Trophoblast cell (in vitro differentiated cells and primary cell): ENCODE results near the gene PGM3.

ENCODE experiments used
- DNase-seq, 2 donors: peaks; one replicate each; pipeline ENCODE4 v3.0.0-alpha.2; 2016
- H2AFZ ChIP-seq: 2 replicates; pipeline ENCODE4 v1.6.1; 2013; ENCODE audit warnings: low read length, moderate library complexity, mild to moderate bottlenecking; ENCODE audit not compliant: insufficient read depth, poor library complexity
- H2AK5ac ChIP-seq: 2 replicates; pipeline ENCODE4 v1.6.1; 2013; ENCODE audit warnings: mild to moderate bottlenecking, low read length
- H2BK120ac ChIP-seq: 2 replicates; pipeline ENCODE4 v1.6.1; 2013; ENCODE audit warnings: low read length, mild to moderate bottlenecking, moderate library complexity; ENCODE audit not compliant: insufficient read depth, poor library complexity
- H2BK12ac ChIP-seq: 2 replicates; pipeline ENCODE4 v1.6.1; 2013; ENCODE audit warnings: mild to moderate bottlenecking, low read length, moderate library complexity
- H2BK5ac ChIP-seq: 2 replicates; pipeline ENCODE4 v1.6.1; 2013; ENCODE audit warnings: low read length, low read depth, moderate library complexity, mild to moderate bottlenecking; ENCODE audit not compliant: poor library complexity
- H3K14ac ChIP-seq: 2 replicates; pipeline ENCODE4 v1.6.1; 2013; ENCODE audit warnings: mild to moderate bottlenecking, low read length
- H3K18ac ChIP-seq: 2 replicates; pipeline ENCODE4 v1.6.1; 2013; ENCODE audit warnings: mild to moderate bottlenecking, low read length
- H3K23ac ChIP-seq: 2 replicates; pipeline ENCODE4 v1.6.1; 2013; ENCODE audit warnings: low read length
- H3K27ac ChIP-seq: 2 replicates; pipeline ENCODE4 v1.5.1; 2013; ENCODE audit warnings: low read depth, mild to moderate bottlenecking, inconsistent platforms, low read length, moderate library complexity
- H3K27me3 ChIP-seq: 2 replicates; pipeline ENCODE4 v1.6.1; 2013; ENCODE audit warnings: inconsistent platforms, mild to moderate bottlenecking, low read length, moderate library complexity; ENCODE audit not compliant: insufficient read depth
- H3K36me3 ChIP-seq, 2 experiments: 1 replicate in 1 of 2; 2 replicates in 1 of 2; pipeline ENCODE4 v1.6.1; 2013; ENCODE audit warnings: low read length in 2 of 2, mild to moderate bottlenecking in 2 of 2, moderate library complexity in 1 of 2; ENCODE audit not compliant: insufficient read depth in 2 of 2, control insufficient read depth in 1 of 2
- H3K4ac ChIP-seq: 2 replicates; pipeline ENCODE4 v1.6.1; 2013; ENCODE audit warnings: low read depth, mild to moderate bottlenecking, low read length, moderate library complexity
- H3K4me1 ChIP-seq, 2 experiments: 1 replicate in 1 of 2; 2 replicates in 1 of 2; pipeline ENCODE4 v1.6.1; 2013; ENCODE audit warnings: low read length in 2 of 2, mild to moderate bottlenecking in 2 of 2, moderate library complexity in 1 of 2; ENCODE audit not compliant: insufficient read depth in 2 of 2, control insufficient read depth in 1 of 2
- H3K4me2 ChIP-seq: 2 replicates; pipeline ENCODE4 v1.6.1; 2013; ENCODE audit warnings: inconsistent platforms, mild to moderate bottlenecking, low read length, moderate library complexity
- H3K4me3 ChIP-seq: 2 replicates; pipeline ENCODE4 v1.5.1; 2013; ENCODE audit warnings: mild to moderate bottlenecking, low read depth, low read length, inconsistent platforms
- H3K79me1 ChIP-seq: one replicate; pipeline ENCODE4 v1.6.1; 2013; ENCODE audit warnings: low read length
- H3K79me2 ChIP-seq: 2 replicates; pipeline ENCODE4 v1.6.1; 2013; ENCODE audit warnings: low read length, mild to moderate bottlenecking; ENCODE audit not compliant: control insufficient read depth, insufficient read depth, poor library complexity
- H3K9ac ChIP-seq: 2 replicates; pipeline ENCODE4 v1.6.1; 2013; ENCODE audit warnings: mild to moderate bottlenecking, low read length
- H3K9me3 ChIP-seq: 2 replicates; pipeline ENCODE4 v1.6.1; 2013; ENCODE audit warnings: low read depth, mild to moderate bottlenecking, control low read depth, inconsistent platforms, low read length; ENCODE audit not compliant: insufficient read depth
- H4K12ac ChIP-seq: 2 replicates; pipeline ENCODE4 v1.6.1; 2013; ENCODE audit warnings: low read depth, mild to moderate bottlenecking, low read length, moderate library complexity
- H4K8ac ChIP-seq: 2 replicates; pipeline ENCODE4 v1.6.1; 2013; ENCODE audit warnings: low read depth, mild to moderate bottlenecking, low read length, moderate library complexity
- H4K91ac ChIP-seq: one replicate; pipeline ENCODE4 v1.6.1; 2013; ENCODE audit warnings: low read depth, mild to moderate bottlenecking, low read length, moderate library complexity
- WGBS: extraction: QIAGEN DNeasy Blood & Tissue Kit; methylation state at CpG from one replicate; pipeline ENCODE4 v1.1.7; 2013; ENCODE audit warnings: missing lambda C conversion rate; ENCODE audit not compliant: insufficient read length, insufficient coverage; ENCODE audit errors: extremely low coverage; 5-methylcytosine and 5-hydroxymethylcytosine counted together

PGM3 gene

DNA sequence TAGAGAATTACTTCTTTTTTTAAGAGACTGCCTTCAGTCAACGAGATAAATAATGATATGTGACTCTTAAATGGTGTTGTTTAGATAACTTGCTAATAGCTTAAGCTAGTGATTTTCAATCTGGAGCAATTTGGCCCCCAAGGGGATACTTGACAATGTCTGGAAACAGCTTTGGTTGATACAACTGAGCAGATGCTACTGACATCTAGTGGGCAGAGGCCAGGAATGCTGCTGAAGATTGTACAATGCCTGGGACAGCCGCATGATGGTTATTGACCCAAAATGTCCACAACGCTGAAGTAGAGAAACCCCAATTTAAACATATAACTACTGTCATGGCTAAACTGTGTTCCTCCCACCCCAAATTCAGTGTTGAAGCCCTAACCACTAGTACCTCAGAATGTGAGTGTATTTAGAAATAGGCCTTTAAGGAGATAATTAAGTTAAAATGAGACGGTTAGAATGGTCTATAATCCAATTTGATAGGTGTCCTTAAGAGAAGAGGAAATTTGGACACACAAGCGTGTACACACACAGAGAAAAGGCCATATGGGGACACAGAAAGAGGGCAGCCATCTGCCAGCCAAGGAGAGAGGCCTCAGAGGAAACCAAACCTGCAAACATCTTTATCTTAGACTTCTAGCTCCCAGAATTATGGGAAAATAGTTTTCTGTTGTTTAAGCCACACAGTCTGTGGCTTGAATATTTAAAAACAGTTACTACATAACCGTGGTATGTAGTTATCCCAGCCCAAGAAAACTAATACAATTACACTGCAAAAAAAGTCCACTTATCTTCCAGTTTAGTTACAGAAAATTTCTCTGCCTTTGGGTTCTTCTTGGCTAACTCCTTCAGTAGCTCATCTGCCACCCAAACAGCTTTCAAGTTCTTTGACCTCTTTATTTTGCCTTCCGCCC is 22.3 kb upstream of the PGM3 start:
- Histone ChIP-seq H2AFZ (no peak overlapping the region), H3K9ac (no peak overlapping the region), H3K4me1 (no peaks in the 10 kb centered on the region), H3K36me3 (no peaks in the 10 kb centered on the region), H3K79me1 (no peaks in the 10 kb centered on the region), H3K4me2 (no peak overlapping the region), H2BK5ac (no peak overlapping the region), H3K23ac (no peak overlapping the region), H3K9me3 (no peaks in the 10 kb centered on the region), H3K4ac (no peak overlapping the region), H4K91ac (no peak overlapping the region), H3K14ac (no peak overlapping the region), H2BK12ac (no peak overlapping the region), H3K79me2 (no peaks in the 10 kb centered on the region), H2BK120ac (no peak overlapping the region), H3K4me3 (no peak overlapping the region), H2AK5ac (no peak overlapping the region), H3K27me3 (no peaks in the 10 kb centered on the region), H3K18ac (no peak overlapping the region), H4K12ac (no peak overlapping the region), H3K27ac (no peak overlapping the region), H4K8ac (no peak overlapping the region)
- DNase-seq, result peak; percentile 50 to 76
- no CpG with 5 or more reads among the region's 7 CpGs for WGBS

DNA sequence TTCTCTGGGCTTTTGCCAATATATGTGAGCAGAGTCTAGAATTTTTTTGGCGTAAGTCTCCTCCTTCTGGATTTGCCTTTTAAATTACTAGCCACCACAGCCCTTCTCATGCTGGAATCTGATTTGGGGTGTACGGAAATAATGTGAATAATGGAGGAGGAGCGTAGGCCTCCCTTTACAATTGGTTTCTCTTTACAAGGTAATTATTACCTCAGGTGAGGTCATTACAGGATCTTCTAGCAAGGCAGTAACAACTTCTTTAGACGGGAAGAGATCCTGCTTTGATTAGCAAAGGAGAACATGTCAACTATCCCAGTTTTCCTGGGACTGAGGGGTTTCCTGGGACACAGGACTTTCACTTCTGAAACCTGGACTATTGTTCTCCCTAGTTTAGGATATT is 9.0 kb upstream of the PGM3 start:
- Histone ChIP-seq H3K9me3 (no peaks in the 10 kb centered on the region), H3K36me3 (no peaks in the 10 kb centered on the region), H4K91ac (no peak overlapping the region), H3K4me1 (peaks cover 1 to 5% of the 10 kb centered on the region in 2 experiments), H4K12ac (no peak overlapping the region), H2BK12ac (no peak overlapping the region), H3K4ac (no peak overlapping the region), H3K4me2 (no peak overlapping the region), H3K14ac (no peak overlapping the region), H4K8ac (no peak overlapping the region), H3K79me1 (no peaks in the 10 kb centered on the region), H3K27me3 (no peaks in the 10 kb centered on the region), H3K9ac (no peak overlapping the region), H3K27ac (no peak overlapping the region), H3K4me3 (no peak overlapping the region), H2AFZ (no peak overlapping the region), H3K23ac (no peak overlapping the region), H2AK5ac (no peak overlapping the region), H2BK120ac (no peak overlapping the region), H3K79me2 (no peaks in the 10 kb centered on the region), H2BK5ac (no peak overlapping the region), H3K18ac (no peak overlapping the region)
- no CpG with 5 or more reads among the region's 4 CpGs for WGBS
- no peak for DNase-seq

- Histone ChIP-seq H3K27ac (no peak overlapping the region), H3K36me3 (peaks cover 0 to 4% of the 10 kb centered on the region in 2 experiments), H3K79me1 (no peaks in the 10 kb centered on the region), H3K4ac (no peak overlapping the region), H3K79me2 (no peaks in the 10 kb centered on the region), H3K23ac (no peak overlapping the region), H3K4me1 (peaks cover 1 to 5% of the 10 kb centered on the region in 2 experiments), H3K9ac (no peak overlapping the region), H3K4me3 (no peak overlapping the region), H2BK12ac (no peak overlapping the region), H4K91ac (no peak overlapping the region), H2BK120ac (no peak overlapping the region), H3K9me3 (no peaks in the 10 kb centered on the region), H3K18ac (no peak overlapping the region), H3K4me2 (no peak overlapping the region), H2AFZ (no peak overlapping the region), H3K14ac (no peak overlapping the region), H2AK5ac (no peak overlapping the region), H4K12ac (no peak overlapping the region), H3K27me3 (no peaks in the 10 kb centered on the region), H4K8ac (no peak overlapping the region), H2BK5ac (no peak overlapping the region)
- no CpG with 5 or more reads among the region's 2 CpGs for WGBS
- DNase-seq, result peak; percentile 80 to 87
These were observed 6.8 kb upstream of the PGM3 start for GRCh38 chr6:83199863-83200225.

DNA sequence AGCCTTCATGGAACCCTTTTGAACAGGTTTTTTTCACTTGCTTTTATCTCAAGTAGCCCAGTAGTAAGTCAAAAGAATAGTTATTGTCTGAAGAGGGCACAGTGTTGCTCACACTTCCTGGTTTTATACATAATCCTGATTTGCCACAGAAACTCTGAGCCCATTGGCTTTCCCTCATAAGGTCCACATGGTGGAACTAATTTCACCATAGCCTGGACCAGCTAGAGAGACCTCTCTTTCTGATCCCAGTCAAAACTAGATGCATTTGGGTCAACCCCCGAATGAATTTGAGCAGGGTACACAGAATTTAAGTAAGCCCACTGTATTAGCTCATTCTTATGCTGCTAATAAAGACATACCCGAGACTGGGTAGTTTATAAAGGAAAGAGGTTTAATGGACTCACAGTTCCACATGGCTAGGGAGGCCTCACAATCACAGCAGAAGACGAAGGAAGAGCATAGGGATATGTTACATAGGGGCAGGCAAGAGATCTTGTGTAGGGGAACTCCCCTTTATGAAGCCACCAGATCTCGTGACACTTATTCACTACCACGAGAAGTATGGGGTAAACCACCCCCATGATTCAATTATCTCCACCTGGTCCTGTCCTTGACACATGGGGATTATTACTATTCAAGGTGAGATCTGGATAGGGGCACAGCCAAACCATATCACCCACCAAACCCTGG is 6.3 kb upstream of the PGM3 start:
- Histone ChIP-seq H2BK5ac (no peak overlapping the region), H2AK5ac (no peak overlapping the region), H4K91ac (no peak overlapping the region), H3K4me2 (no peak overlapping the region), H2BK12ac (peak overlapping the region; percentile 53), H2AFZ (no peak overlapping the region), H3K27ac (no peak overlapping the region), H3K23ac (no peak overlapping the region), H3K14ac (no peak overlapping the region), H3K9ac (no peak overlapping the region), H3K9me3 (no peaks in the 10 kb centered on the region), H3K4ac (no peak overlapping the region), H3K27me3 (no peaks in the 10 kb centered on the region), H4K12ac (no peak overlapping the region), H3K36me3 (peaks cover 0 to 4% of the 10 kb centered on the region in 2 experiments), H3K4me3 (no peak overlapping the region), H3K79me2 (no peaks in the 10 kb centered on the region), H3K4me1 (peaks cover 1 to 5% of the 10 kb centered on the region in 2 experiments), H2BK120ac (no peak overlapping the region), H4K8ac (no peak overlapping the region), H3K79me1 (no peaks in the 10 kb centered on the region), H3K18ac (no peak overlapping the region)
- WGBS, result no CpG with 5 or more reads among the region's 5 CpGs
- DNase-seq, result no peak
